ENCODE results near the gene FGGY. TPM values are rescaled to one million over a fixed set of nuclear protein-coding genes. Genes with fewer than 3 reads are reported as not detected.

FGGY gene
- total RNA-seq, 1 experiment from 2014 or later: 6.4 TPM

- Histone ChIP-seq H3K4me1 (no peaks in the 10 kb centered on the region), H3K4me3 (ENCODE audit: low read depth, low read length) (no peak overlapping the region), H3K9me3 (no peaks in the 10 kb centered on the region), H3K27me3 (replicated peaks; ENCODE audit: control insufficient read depth, insufficient read depth, low read length) (no peaks in the 10 kb centered on the region), H3K36me3 (ENCODE audit: control insufficient read depth, insufficient read depth, low read length) (no peaks in the 10 kb centered on the region)
- Mint-ChIP-seq H3K9me3 (ENCODE audit: unreplicated experiment) (peaks cover 9% of the 10 kb centered on the region), H3K4me1 (ENCODE audit: low read depth, unreplicated experiment) (no peaks in the 10 kb centered on the region), H3K27ac (ENCODE audit: unreplicated experiment) (no peak overlapping the region), H3K36me3 (ENCODE audit: insufficient read depth, unreplicated experiment) (no peaks in the 10 kb centered on the region), H3K27me3 (ENCODE audit: insufficient read depth, unreplicated experiment) (no peaks in the 10 kb centered on the region), H3K4me3 (ENCODE audit: unreplicated experiment) (no peak overlapping the region)
- ChIA-PET POLR2A (no interaction called here), CTCF (no interaction called here)
- intact Hi-C loops (cut with micrococcal nuclease; ENCODE audit: unreplicated experiment): no loop called here
- no peak for DNase-seq
- no TSS peak for BruUV-seq (replicated peaks)
- TF ChIP-seq CTCF (IDR thresholded peaks at IDR 0.05; ENCODE audit: insufficient read depth in 1 of 2, low read depth in 1 of 2, low read length in 1 of 2, severe bottlenecking in 1 of 2, unreplicated experiment in 1 of 2): no peak
Observed at GRCh38 chr1:59377350-59377904, 80.5 kb downstream of the FGGY start.

- Mint-ChIP-seq H3K36me3 (ENCODE audit: insufficient read depth, unreplicated experiment) (no peaks in the 10 kb centered on the region), H3K27ac (ENCODE audit: unreplicated experiment) (no peak overlapping the region), H3K27me3 (ENCODE audit: insufficient read depth, unreplicated experiment) (no peaks in the 10 kb centered on the region), H3K4me1 (ENCODE audit: low read depth, unreplicated experiment) (no peaks in the 10 kb centered on the region), H3K4me3 (ENCODE audit: unreplicated experiment) (no peak overlapping the region), H3K9me3 (ENCODE audit: unreplicated experiment) (peaks cover 9% of the 10 kb centered on the region)
- Histone ChIP-seq H3K4me1 (no peaks in the 10 kb centered on the region), H3K9me3 (no peaks in the 10 kb centered on the region), H3K27me3 (replicated peaks; ENCODE audit: control insufficient read depth, insufficient read depth, low read length) (no peaks in the 10 kb centered on the region), H3K36me3 (ENCODE audit: control insufficient read depth, insufficient read depth, low read length) (no peaks in the 10 kb centered on the region), H3K4me3 (ENCODE audit: low read depth, low read length) (no peak overlapping the region)
- ChIA-PET POLR2A (no interaction called here), CTCF (no interaction called here)
- BruUV-seq (replicated peaks): no TSS peak
- DNase-seq: no peak
- intact Hi-C loops (cut with micrococcal nuclease; ENCODE audit: unreplicated experiment): no loop called here
- no peak for TF ChIP-seq CTCF (IDR thresholded peaks at IDR 0.05; ENCODE audit: insufficient read depth in 1 of 2, low read depth in 1 of 2, low read length in 1 of 2, severe bottlenecking in 1 of 2, unreplicated experiment in 1 of 2)
Observed at GRCh38 chr1:59378621-59379370, 81.9 kb downstream of the FGGY start.

- intact Hi-C loops (cut with micrococcal nuclease; ENCODE audit: unreplicated experiment): no loop called here
- Mint-ChIP-seq H3K27me3 (ENCODE audit: insufficient read depth, unreplicated experiment) (no peaks in the 10 kb centered on the region), H3K4me3 (ENCODE audit: unreplicated experiment) (no peak overlapping the region), H3K4me1 (ENCODE audit: low read depth, unreplicated experiment) (no peaks in the 10 kb centered on the region), H3K27ac (ENCODE audit: unreplicated experiment) (no peak overlapping the region), H3K9me3 (ENCODE audit: unreplicated experiment) (peaks cover 9% of the 10 kb centered on the region), H3K36me3 (ENCODE audit: insufficient read depth, unreplicated experiment) (no peaks in the 10 kb centered on the region)
- Histone ChIP-seq H3K27me3 (replicated peaks; ENCODE audit: control insufficient read depth, insufficient read depth, low read length) (no peaks in the 10 kb centered on the region), H3K9me3 (no peaks in the 10 kb centered on the region), H3K4me3 (ENCODE audit: low read depth, low read length) (no peak overlapping the region), H3K36me3 (ENCODE audit: control insufficient read depth, insufficient read depth, low read length) (no peaks in the 10 kb centered on the region), H3K4me1 (no peaks in the 10 kb centered on the region)
- BruUV-seq (replicated peaks): no TSS peak
- CTCF ChIA-PET: no interaction called here
- no peak for TF ChIP-seq CTCF (IDR thresholded peaks at IDR 0.05; ENCODE audit: insufficient read depth in 1 of 2, low read depth in 1 of 2, low read length in 1 of 2, severe bottlenecking in 1 of 2, unreplicated experiment in 1 of 2)
- POLR2A ChIA-PET: no interaction called here
- no peak for DNase-seq
Observed at GRCh38 chr1:59379371-59379728, 82.5 kb downstream of the FGGY start.

Measured in Caco-2 (cell line).